ENCODE data around the gene DEFB127. TPM values are rescaled to one million over a fixed set of nuclear protein-coding genes. Genes with fewer than 3 reads are reported as not detected.

Gene DEFB127
- total and polyA plus RNA-seq, 11 donors, result not detected

- no peaks in the 10 kb centered on the region for H3K36me3 ChIP-seq
- TF ChIP-seq POLR2A (IDR thresholded peaks at IDR 0.05) (no peak), CTCF (IDR thresholded peaks at IDR 0.05) (peak in 2 of 12 donors; percentile 10 to 22)
- intact Hi-C loops (cut with DNase I), result no loop called here
- H3K4me3 ChIP-seq, result no peak overlapping the region
- DNase-seq, result no peak
- H3K4me1 ChIP-seq, result peaks cover 0 to 8% (median 0%) of the 10 kb centered on the region in 12 donors
- H3K9me3 ChIP-seq, result peaks cover 0 to 7% (median 0%) of the 10 kb centered on the region in 12 donors
- ATAC-seq, result peak in 2 of 4 donors; percentile 29 to 52
- H3K27me3 ChIP-seq, result peaks cover 0 to 20% (median 0%) of the 10 kb centered on the region in 9 donors
- 61 to 72% (median 64%) methylated on average over 11 of the region's 11 CpGs for WGBS, 4 donors
- no peak overlapping the region for H3K27ac ChIP-seq
Measured at GRCh38 chr20:137668-138490, 19.4 kb upstream of the DEFB127 start.

GRCh38 chr20:142290-142689 lies 15.0 kb upstream of the DEFB127 start, which contains the start of gene DEFB126:
Gene DEFB126, plus strand, starts transcription at chr20:142590. Its CDS starts 39 bp downstream, at chr20:142629.
- Histone ChIP-seq H3K9me3 (peaks cover 0 to 3% (median 0%) of the 10 kb centered on the region in 12 donors), H3K36me3 (no peaks in the 10 kb centered on the region), H3K4me1 (peaks cover 0 to 8% (median 0%) of the 10 kb centered on the region in 12 donors), H3K4me3 (no peak within 1 kb of the TSS), H3K27me3 (peaks cover 0 to 36% (median 0%) of the 10 kb centered on the region in 9 donors), H3K27ac (no peak within 1 kb of the TSS)
- 42 to 55% (median 50%) methylated on average over 1 of the region's 1 CpG for WGBS, 4 donors
- TF ChIP-seq CTCF (IDR thresholded peaks at IDR 0.05) (no peak), POLR2A (IDR thresholded peaks at IDR 0.05) (no peak)
- intact Hi-C loops (cut with DNase I), result no loop called here
- DNase-seq, result no peak
- ATAC-seq, result no peak

GRCh38 chr20:145877-146276 lies 11.4 kb upstream of the DEFB127 start:
- ATAC-seq (no peak), DNase-seq (no peak)
- WGBS, 4 donors, result 50 to 79% (median 61%) methylated on average over 2 of the region's 2 CpGs
- Histone ChIP-seq H3K27ac (no peak overlapping the region), H3K4me1 (no peaks in the 10 kb centered on the region), H3K4me3 (no peak overlapping the region), H3K36me3 (no peaks in the 10 kb centered on the region), H3K9me3 (no peaks in the 10 kb centered on the region), H3K27me3 (peaks cover 0 to 21% (median 0%) of the 10 kb centered on the region in 9 donors)
- TF ChIP-seq CTCF (IDR thresholded peaks at IDR 0.05), result no peak
- TF ChIP-seq POLR2A (IDR thresholded peaks at IDR 0.05), result no peak
- intact Hi-C loops (cut with DNase I), result no loop called here

- intact Hi-C loops (cut with DNase I), result no loop called here
- Histone ChIP-seq H3K4me3 (no peak overlapping the region), H3K27ac (no peak overlapping the region), H3K36me3 (no peaks in the 10 kb centered on the region), H3K4me1 (no peaks in the 10 kb centered on the region), H3K9me3 (no peaks in the 10 kb centered on the region), H3K27me3 (peaks cover 0 to 11% (median 0%) of the 10 kb centered on the region in 9 donors)
- WGBS, 4 donors, result 80 to 89% (median 87%) methylated on average over 1 of the region's 1 CpG
- TF ChIP-seq POLR2A (IDR thresholded peaks at IDR 0.05) (no peak), CTCF (IDR thresholded peaks at IDR 0.05) (no peak)
- no peak for ATAC-seq
- no peak for DNase-seq
Measured at GRCh38 chr20:152131-152530, 5.1 kb upstream of the DEFB127 start.
